DOHH2 (cell line): ENCODE measurements around the gene PARP15.

ENCODE experiments used
- CTCF ChIP-seq: fragments of 200-600 bp; sonication (generic); IDR thresholded peaks from one replicate; pipeline ENCODE4 v1.5.1; 2014; ENCODE audit warnings: antibody characterized with exemption, mild to moderate bottlenecking, low read depth, low read length; ENCODE audit not compliant: poor library complexity, severe bottlenecking
- EZH2phosphoT487 ChIP-seq: fragments of 200-600 bp; sonication (generic); IDR thresholded peaks from 2 replicates; pipeline ENCODE4 v1.6.1; 2017; ENCODE audit warnings: borderline replicate concordance, mild to moderate bottlenecking, antibody characterized with exemption, low read length, moderate library complexity, mixed read lengths

DNA sequence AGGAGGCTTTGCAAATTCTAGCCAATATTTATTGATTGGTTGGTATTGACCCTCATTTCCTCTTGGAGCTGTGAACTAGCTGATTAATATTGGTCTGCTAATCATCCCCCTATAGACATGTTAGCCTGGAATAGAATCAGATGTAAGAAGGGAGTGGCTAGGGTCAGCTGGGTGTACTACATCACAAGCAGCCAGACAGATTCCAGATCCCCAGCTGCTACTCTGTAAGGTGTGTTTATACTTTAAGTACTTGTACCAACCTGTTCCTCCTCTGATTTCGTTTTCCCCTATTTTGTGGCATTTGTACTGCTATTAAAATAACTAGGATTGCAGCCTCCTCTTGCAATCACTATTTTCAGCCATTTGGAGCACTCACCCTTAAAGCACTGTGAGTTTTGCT is 49.9 kb downstream of the PARP15 start:
- TF ChIP-seq CTCF (no peak), EZH2phosphoT487 (no peak)
